Lung (tissue), 12 donors: Measurements from ENCODE around the gene MRPL54. TPM values are rescaled to one million over a fixed set of nuclear protein-coding genes. Genes with fewer than 3 reads are reported as not detected.

Source experiments
- ATAC-seq: fragments of 200-7000 bp; cut with Tn5 transposase; one replicate; pipeline ENCODE4 v1.9.1; 2020; ENCODE audit warnings: moderate number of reproducible peaks; ENCODE audit not compliant: insufficient read depth, low FRiP score
- DNase-seq, 3 donors: peaks; one replicate each; pipeline ENCODE4 v3.0.0-alpha.2; 2013 to 2017
- H3K27ac ChIP-seq, 2 donors: one replicate each; pipeline ENCODE4 v1.5.1; 2013; ENCODE audit warnings: mild to moderate bottlenecking in 2 of 2, moderate library complexity in 2 of 2, control low read depth in 1 of 2, inconsistent platforms in 1 of 2, low read depth in 1 of 2, low read length in 1 of 2
- H3K27me3 ChIP-seq, 3 donors: one replicate each; pipeline ENCODE4 v1.5.1; 2013; ENCODE audit warnings: low read length in 2 of 3; ENCODE audit not compliant: control insufficient read depth in 3 of 3, insufficient read depth in 3 of 3
- H3K36me3 ChIP-seq, 4 donors: one replicate each; pipeline ENCODE4 v1.5.1; 2013; ENCODE audit warnings: low read length in 4 of 4, mild to moderate bottlenecking in 1 of 4, moderate library complexity in 1 of 4; ENCODE audit not compliant: control insufficient read depth in 4 of 4, insufficient read depth in 4 of 4
- H3K4me1 ChIP-seq, 5 donors: one replicate each; pipeline ENCODE4 v1.5.1; 2013; ENCODE audit warnings: low read length in 5 of 5, mild to moderate bottlenecking in 2 of 5, moderate library complexity in 1 of 5; ENCODE audit not compliant: control insufficient read depth in 5 of 5, insufficient read depth in 5 of 5
- H3K4me3 ChIP-seq: one replicate; pipeline ENCODE4 v1.5.1; 2013; ENCODE audit warnings: mild to moderate bottlenecking, control low read depth, moderate library complexity
- H3K9ac ChIP-seq, 2 donors: one replicate each; pipeline ENCODE4 v1.5.1; 2013; ENCODE audit warnings: low read length in 2 of 2, control low read depth in 1 of 2; ENCODE audit not compliant: insufficient read depth in 1 of 2
- H3K9me3 ChIP-seq, 4 donors: one replicate each; pipeline ENCODE4 v1.5.1; 2013; ENCODE audit warnings: low read length in 3 of 4, mild to moderate bottlenecking in 1 of 4, moderate library complexity in 1 of 4; ENCODE audit not compliant: control insufficient read depth in 4 of 4, insufficient read depth in 3 of 4
- WGBS, 2 donors: extraction: QIAGEN DNeasy Blood & Tissue Kit; methylation state at CpG; one replicate each; pipeline ENCODE4 v1.1.7; 2013; 5-methylcytosine and 5-hydroxymethylcytosine counted together
- polyA plus RNA-seq, 2 donors: library from polyadenylated mRNA; stranded (reverse); fragments of 200-250 nt; gene quantifications; one replicate each; pipeline ENCODE4 v1.2.1, GENCODE V29; 2013
- total RNA-seq, 2 donors: library from RNA; depleted of rRNA in 1 of 2; stranded (reverse); fragments of >200 nt in 1 of 2; gene quantifications; one replicate each; pipeline ENCODE4 v1.2.1, GENCODE V29; 2014 to 2021
- TF ChIP-seq, protein P1 (sequence below): IDR thresholded peaks from 2 replicates; pipeline ENCODE4 v1.5.1; 2012; ENCODE audit warnings: mild to moderate bottlenecking; ENCODE audit errors: control extremely low read depth, extremely low read depth
- donor health status: control.
- donor health status: control.
- donor health status: Bipolar disorder and iron deficiency.
- donor health status: healthy.
- donor health status: DM: yes; HTN: yes; CAD: no.

The MRPL54 gene
- total and polyA plus RNA-seq, 4 donors, result 28.9 to 137 (median 63.8) TPM

DNA sequence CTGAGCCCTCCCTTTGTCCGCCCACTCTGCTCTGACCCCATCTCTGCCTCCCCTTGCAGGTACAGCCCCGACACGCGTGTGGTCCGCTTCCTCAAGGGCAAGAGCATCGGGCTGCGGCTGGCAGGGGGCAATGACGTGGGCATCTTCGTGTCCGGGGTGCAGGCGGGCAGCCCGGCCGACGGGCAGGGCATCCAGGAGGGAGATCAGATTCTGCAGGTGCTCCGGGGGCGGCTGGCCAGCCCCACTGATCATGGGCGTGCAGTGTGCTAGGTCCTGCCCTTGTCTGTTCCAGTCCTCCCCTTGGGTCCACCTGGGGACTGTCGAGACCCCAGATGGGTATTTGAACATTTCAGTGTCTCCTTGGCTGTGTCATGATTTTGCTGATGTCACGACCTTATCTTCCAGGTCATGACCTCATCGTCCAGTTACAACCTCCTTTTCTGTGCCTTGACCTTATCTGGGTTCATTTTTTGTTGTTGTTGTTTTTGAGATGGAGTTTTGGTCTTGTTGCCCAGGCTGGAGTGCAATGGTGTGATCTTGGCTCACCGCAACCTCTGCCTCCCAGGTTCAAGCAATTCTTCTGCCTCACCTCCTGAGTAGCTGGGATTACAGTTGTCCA, 26.3 kb upstream of the MRPL54 start:
- no peak for DNase-seq
- peaks cover 0 to 3% (median 0%) of the 10 kb centered on the region in 4 donors for H3K9me3 ChIP-seq
- H3K9ac ChIP-seq, result no peak overlapping the region
- H3K27ac ChIP-seq, result no peak overlapping the region
- H3K27me3 ChIP-seq, result no peaks in the 10 kb centered on the region
- ATAC-seq, result no peak
- H3K4me3 ChIP-seq, result no peak overlapping the region
- TF ChIP-seq, protein P1, sequence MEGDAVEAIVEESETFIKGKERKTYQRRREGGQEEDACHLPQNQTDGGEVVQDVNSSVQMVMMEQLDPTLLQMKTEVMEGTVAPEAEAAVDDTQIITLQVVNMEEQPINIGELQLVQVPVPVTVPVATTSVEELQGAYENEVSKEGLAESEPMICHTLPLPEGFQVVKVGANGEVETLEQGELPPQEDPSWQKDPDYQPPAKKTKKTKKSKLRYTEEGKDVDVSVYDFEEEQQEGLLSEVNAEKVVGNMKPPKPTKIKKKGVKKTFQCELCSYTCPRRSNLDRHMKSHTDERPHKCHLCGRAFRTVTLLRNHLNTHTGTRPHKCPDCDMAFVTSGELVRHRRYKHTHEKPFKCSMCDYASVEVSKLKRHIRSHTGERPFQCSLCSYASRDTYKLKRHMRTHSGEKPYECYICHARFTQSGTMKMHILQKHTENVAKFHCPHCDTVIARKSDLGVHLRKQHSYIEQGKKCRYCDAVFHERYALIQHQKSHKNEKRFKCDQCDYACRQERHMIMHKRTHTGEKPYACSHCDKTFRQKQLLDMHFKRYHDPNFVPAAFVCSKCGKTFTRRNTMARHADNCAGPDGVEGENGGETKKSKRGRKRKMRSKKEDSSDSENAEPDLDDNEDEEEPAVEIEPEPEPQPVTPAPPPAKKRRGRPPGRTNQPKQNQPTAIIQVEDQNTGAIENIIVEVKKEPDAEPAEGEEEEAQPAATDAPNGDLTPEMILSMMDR, result no peak
- H3K36me3 ChIP-seq, result peaks cover 0 to 1% (median 0%) of the 10 kb centered on the region in 4 donors
- WGBS, 2 donors, result 87 to 88% methylated on average over 21 of the region's 21 CpGs
- no peaks in the 10 kb centered on the region for H3K4me1 ChIP-seq

DNA sequence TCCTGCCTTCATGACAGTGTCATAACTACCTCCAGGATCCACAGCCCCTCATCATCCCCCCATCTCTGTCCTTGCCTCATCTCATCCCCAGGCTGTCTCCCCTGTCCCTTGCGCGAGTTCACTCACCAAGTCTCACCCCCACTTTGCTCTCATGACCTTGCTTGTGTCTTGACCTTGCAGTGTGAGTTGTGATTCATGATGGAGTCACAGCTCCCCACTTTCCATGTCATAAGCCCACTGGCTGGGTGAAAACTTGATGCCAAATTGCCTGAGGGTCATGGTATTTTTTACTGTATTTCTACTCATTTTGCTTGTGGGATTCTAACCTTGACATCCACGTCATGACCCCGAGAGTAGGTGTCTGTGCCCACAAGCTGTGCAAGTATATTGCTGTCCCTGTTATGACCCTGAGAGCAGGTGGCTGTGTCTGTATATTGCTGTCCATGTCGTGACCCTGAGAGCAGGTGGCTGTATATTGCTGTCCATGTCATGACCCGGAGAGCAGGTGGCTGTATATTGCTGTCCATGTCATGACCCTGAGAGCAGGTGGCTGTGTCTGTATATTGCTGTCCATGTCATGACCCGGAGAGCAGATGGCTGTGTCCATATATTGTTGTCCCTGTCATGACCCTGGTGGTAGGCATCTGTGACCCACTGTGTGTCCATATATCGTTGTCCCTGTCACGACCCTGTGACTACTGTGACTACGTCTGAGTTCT, 24.8 kb upstream of the MRPL54 start:
- TF ChIP-seq, protein P1, result no peak
- DNase-seq, result no peak
- Histone ChIP-seq H3K4me3 (no peak overlapping the region), H3K4me1 (no peaks in the 10 kb centered on the region), H3K27ac (no peak overlapping the region), H3K9ac (no peak overlapping the region), H3K9me3 (peaks cover 0 to 3% (median 0%) of the 10 kb centered on the region in 4 donors), H3K27me3 (no peaks in the 10 kb centered on the region), H3K36me3 (peaks cover 0 to 1% (median 0%) of the 10 kb centered on the region in 4 donors)
- WGBS, 2 donors, result 89 to 93% methylated on average over 10 of the region's 10 CpGs
- ATAC-seq, result no peak

DNA sequence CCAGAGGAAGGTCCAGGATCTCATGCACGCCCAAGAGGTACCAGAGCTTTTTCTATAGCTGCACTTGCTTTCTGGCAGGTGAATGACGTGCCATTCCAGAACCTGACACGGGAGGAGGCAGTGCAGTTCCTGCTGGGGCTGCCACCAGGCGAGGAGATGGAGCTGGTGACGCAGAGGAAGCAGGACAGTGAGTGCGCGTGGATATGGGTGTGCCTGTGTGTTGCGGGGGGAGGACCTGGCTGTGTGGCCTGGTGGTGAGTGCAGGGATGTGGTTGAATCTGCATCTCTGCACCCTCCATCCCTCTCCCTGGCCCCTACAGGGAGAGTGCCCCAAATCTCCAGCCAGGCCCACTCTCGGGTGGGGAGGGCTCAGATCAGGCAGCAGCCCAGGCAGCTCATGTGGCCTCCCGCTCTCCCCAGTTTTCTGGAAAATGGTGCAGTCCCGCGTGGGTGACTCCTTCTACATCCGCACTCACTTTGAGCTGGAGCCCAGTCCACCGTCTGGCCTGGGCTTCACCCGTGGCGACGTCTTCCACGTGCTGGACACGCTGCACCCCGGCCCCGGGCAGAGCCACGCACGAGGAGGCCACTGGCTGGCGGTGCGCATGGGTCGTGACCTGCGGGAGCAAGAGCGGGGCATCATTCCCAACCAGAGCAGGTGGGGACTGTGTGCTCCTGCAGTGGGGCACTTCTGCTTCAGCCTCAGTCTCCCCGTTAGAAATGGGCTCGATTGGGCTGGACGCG, 23.8 kb upstream of the MRPL54 start:
- WGBS, 2 donors, result 90 to 94% methylated on average over 31 to 32 of the region's 32 CpGs
- DNase-seq (no peak), ATAC-seq (no peak)
- Histone ChIP-seq H3K9me3 (peaks cover 0 to 3% (median 0%) of the 10 kb centered on the region in 4 donors), H3K36me3 (peaks cover 0 to 1% (median 0%) of the 10 kb centered on the region in 4 donors), H3K27ac (no peak overlapping the region), H3K9ac (no peak overlapping the region), H3K4me3 (no peak overlapping the region), H3K27me3 (no peaks in the 10 kb centered on the region), H3K4me1 (no peaks in the 10 kb centered on the region)
- TF ChIP-seq, protein P1, result no peak
